Measurements from ENCODE around the gene CNTNAP2. TPM values are rescaled to one million over a fixed set of nuclear protein-coding genes. Genes with fewer than 3 reads are reported as not detected.

CNTNAP2 gene
- total and polyA plus RNA-seq, 3 experiments from 2014 or later, result not detected

GRCh38 chr7:148382596-148382995, 2266.0 kb downstream of the CNTNAP2 start:
- no peak overlapping the region for H3K4me3 Mint-ChIP-seq
- H3K36me3 Mint-ChIP-seq, result no peaks in the 10 kb centered on the region
- H3K27ac Mint-ChIP-seq, result no peak overlapping the region

DNA sequence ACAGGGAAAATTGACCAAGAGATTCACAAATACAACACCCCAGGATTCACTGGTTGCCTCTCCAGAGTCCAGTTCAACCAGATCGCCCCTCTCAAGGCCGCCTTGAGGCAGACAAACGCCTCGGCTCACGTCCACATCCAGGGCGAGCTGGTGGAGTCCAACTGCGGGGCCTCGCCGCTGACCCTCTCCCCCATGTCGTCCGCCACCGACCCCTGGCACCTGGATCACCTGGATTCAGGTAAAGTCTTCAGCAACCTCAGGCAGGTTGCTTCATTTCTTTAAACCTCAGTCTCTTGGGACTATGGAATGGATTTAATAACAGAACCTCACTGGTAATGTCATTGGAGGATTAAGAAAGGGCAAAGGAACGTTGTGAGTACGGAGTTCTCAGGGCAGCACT, 2267.1 kb downstream of the CNTNAP2 start:
- Histone ChIP-seq H3K9me3 (ENCODE audit: low read length) (no peaks in the 10 kb centered on the region), H3K4me3 (ENCODE audit: low read length) (no peak overlapping the region), H3K4me1 (ENCODE audit: insufficient read depth, low read length) (no peaks in the 10 kb centered on the region), H3K27me3 (ENCODE audit: insufficient read depth, low read length, poor library complexity, severe bottlenecking) (no peaks in the 10 kb centered on the region), H3K36me3 (ENCODE audit: insufficient read depth, low read length) (no peaks in the 10 kb centered on the region), H3K27ac (ENCODE audit: low read depth, low read length) (no peak overlapping the region)
- Mint-ChIP-seq H3K27ac (no peak overlapping the region), H3K4me3 (no peak overlapping the region), H3K36me3 (no peaks in the 10 kb centered on the region), H3K9me3 (no peaks in the 10 kb centered on the region), H3K4me1 (no peaks in the 10 kb centered on the region), H3K27me3 (peaks cover 0 to 12% of the 10 kb centered on the region in 2 donors)
- ChIA-PET POLR2A (no interaction called here), CTCF (no interaction called here)
- no peak for DNase-seq

More at GRCh38 chr7:148382596-148382995, 2266.0 kb downstream of the CNTNAP2 start:
- Mint-ChIP-seq H3K9me3 (no peaks in the 10 kb centered on the region), H3K4me1 (no peaks in the 10 kb centered on the region), H3K27me3 (peaks cover 0 to 12% of the 10 kb centered on the region in 2 donors)
- Histone ChIP-seq H3K9me3 (ENCODE audit: low read length) (no peaks in the 10 kb centered on the region), H3K4me1 (ENCODE audit: insufficient read depth, low read length) (no peaks in the 10 kb centered on the region), H3K4me3 (ENCODE audit: low read length) (no peak overlapping the region), H3K36me3 (ENCODE audit: insufficient read depth, low read length) (no peaks in the 10 kb centered on the region), H3K27me3 (ENCODE audit: insufficient read depth, low read length, poor library complexity, severe bottlenecking) (no peaks in the 10 kb centered on the region), H3K27ac (ENCODE audit: low read depth, low read length) (no peak overlapping the region)
- no peak for DNase-seq
- CTCF ChIA-PET, result no interaction called here
- POLR2A ChIA-PET, result no interaction called here

GRCh38 chr7:148385009-148385682, 2268.5 kb downstream of the CNTNAP2 start:
- Histone ChIP-seq H3K4me1 (ENCODE audit: insufficient read depth, low read length) (no peaks in the 10 kb centered on the region), H3K4me3 (ENCODE audit: low read length) (no peak overlapping the region), H3K36me3 (ENCODE audit: insufficient read depth, low read length) (no peaks in the 10 kb centered on the region), H3K27ac (ENCODE audit: low read depth, low read length) (no peak overlapping the region), H3K9me3 (ENCODE audit: low read length) (no peaks in the 10 kb centered on the region), H3K27me3 (ENCODE audit: insufficient read depth, low read length, poor library complexity, severe bottlenecking) (no peaks in the 10 kb centered on the region)
- H3K27me3 Mint-ChIP-seq, result peaks cover 0 to 11% of the 10 kb centered on the region in 2 donors
- no peak overlapping the region for H3K4me3 Mint-ChIP-seq
- no peaks in the 10 kb centered on the region for H3K36me3 Mint-ChIP-seq
- H3K4me1 Mint-ChIP-seq, result no peaks in the 10 kb centered on the region
- H3K9me3 Mint-ChIP-seq, result no peaks in the 10 kb centered on the region
- no peak for DNase-seq
- CTCF ChIA-PET, result no interaction called here
- POLR2A ChIA-PET, result no interaction called here
- H3K27ac Mint-ChIP-seq, result no peak overlapping the region

- Mint-ChIP-seq H3K27me3 (peaks cover 6 to 22% of the 10 kb centered on the region in 2 donors), H3K4me3 (no peak overlapping the region), H3K27ac (no peak overlapping the region), H3K4me1 (no peaks in the 10 kb centered on the region), H3K9me3 (no peaks in the 10 kb centered on the region), H3K36me3 (no peaks in the 10 kb centered on the region)
- no peak for DNase-seq
- no peak overlapping the region for H3K4me3 ChIP-seq (ENCODE audit: low read length)
- H3K27me3 ChIP-seq (ENCODE audit: insufficient read depth, low read length, poor library complexity, severe bottlenecking), result no peaks in the 10 kb centered on the region
- no peaks in the 10 kb centered on the region for H3K4me1 ChIP-seq (ENCODE audit: insufficient read depth, low read length)
- no peak overlapping the region for H3K27ac ChIP-seq (ENCODE audit: low read depth, low read length)
- ChIA-PET CTCF (no interaction called here), POLR2A (no interaction called here)
- no peaks in the 10 kb centered on the region for H3K9me3 ChIP-seq (ENCODE audit: low read length)
- H3K36me3 ChIP-seq (ENCODE audit: insufficient read depth, low read length), result no peaks in the 10 kb centered on the region
Measured at GRCh38 chr7:148390381-148390780, 2273.8 kb downstream of the CNTNAP2 start.

- Histone ChIP-seq H3K27me3 (ENCODE audit: insufficient read depth, low read length, poor library complexity, severe bottlenecking) (no peaks in the 10 kb centered on the region), H3K9me3 (ENCODE audit: low read length) (no peaks in the 10 kb centered on the region), H3K27ac (ENCODE audit: low read depth, low read length) (no peak overlapping the region), H3K4me3 (ENCODE audit: low read length) (no peak overlapping the region), H3K4me1 (ENCODE audit: insufficient read depth, low read length) (no peaks in the 10 kb centered on the region), H3K36me3 (ENCODE audit: insufficient read depth, low read length) (no peaks in the 10 kb centered on the region)
- Mint-ChIP-seq H3K27ac (no peak overlapping the region), H3K9me3 (no peaks in the 10 kb centered on the region), H3K27me3 (peaks cover 13 to 34% of the 10 kb centered on the region in 2 donors), H3K36me3 (no peaks in the 10 kb centered on the region), H3K4me1 (no peaks in the 10 kb centered on the region), H3K4me3 (no peak overlapping the region)
- ChIA-PET CTCF (no interaction called here), POLR2A (no interaction called here)
- no peak for DNase-seq
Measured at GRCh38 chr7:148391591-148391990, 2275.0 kb downstream of the CNTNAP2 start.

GRCh38 chr7:148394582-148394981, 2278.0 kb downstream of the CNTNAP2 start:
- Histone ChIP-seq H3K27me3 (ENCODE audit: insufficient read depth, low read length, poor library complexity, severe bottlenecking) (peaks cover 6% of the 10 kb centered on the region), H3K4me3 (ENCODE audit: low read length) (no peak overlapping the region), H3K9me3 (ENCODE audit: low read length) (no peaks in the 10 kb centered on the region), H3K36me3 (ENCODE audit: insufficient read depth, low read length) (no peaks in the 10 kb centered on the region), H3K4me1 (ENCODE audit: insufficient read depth, low read length) (no peaks in the 10 kb centered on the region), H3K27ac (ENCODE audit: low read depth, low read length) (no peak overlapping the region)
- H3K36me3 Mint-ChIP-seq, result no peaks in the 10 kb centered on the region
- peaks cover 0 to 3% (median 0%) of the 10 kb centered on the region in 3 donors for H3K4me1 Mint-ChIP-seq
- no peak for DNase-seq
- no peak overlapping the region for H3K4me3 Mint-ChIP-seq
- H3K27ac Mint-ChIP-seq, result no peak overlapping the region
- peaks cover 18 to 51% of the 10 kb centered on the region in 2 donors for H3K27me3 Mint-ChIP-seq
- POLR2A ChIA-PET, result no interaction called here
- H3K9me3 Mint-ChIP-seq, result no peaks in the 10 kb centered on the region
- CTCF ChIA-PET, result no interaction called here

DNA sequence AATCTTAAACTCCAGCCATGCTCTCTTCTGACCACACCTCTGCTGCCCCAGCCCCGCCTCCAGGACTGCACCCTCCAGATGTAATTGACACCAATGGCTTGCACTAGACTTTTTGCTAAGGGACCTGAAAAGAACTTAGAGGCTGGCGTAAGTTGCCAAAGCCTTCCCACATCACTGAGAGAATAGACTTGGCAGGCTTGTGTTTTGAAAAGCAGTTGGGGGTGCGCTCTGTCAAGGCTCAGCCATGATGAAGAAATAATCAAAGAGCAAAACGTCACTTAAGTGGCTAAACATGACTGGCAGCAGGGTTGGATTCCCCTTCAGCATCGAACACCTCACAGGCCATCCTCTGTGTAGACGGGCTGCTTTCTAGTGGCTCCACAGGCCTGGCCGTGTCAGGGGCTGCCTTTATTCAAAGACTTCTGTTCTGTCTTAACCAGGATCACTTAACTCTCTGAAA, 2278.8 kb downstream of the CNTNAP2 start:
- Mint-ChIP-seq H3K27me3 (peaks cover 22 to 55% of the 10 kb centered on the region in 2 donors), H3K4me3 (no peak overlapping the region), H3K9me3 (no peaks in the 10 kb centered on the region), H3K27ac (no peak overlapping the region), H3K36me3 (no peaks in the 10 kb centered on the region), H3K4me1 (peaks cover 0 to 5% (median 0%) of the 10 kb centered on the region in 3 donors)
- Histone ChIP-seq H3K27me3 (ENCODE audit: insufficient read depth, low read length, poor library complexity, severe bottlenecking) (peaks cover 6% of the 10 kb centered on the region), H3K27ac (ENCODE audit: low read depth, low read length) (no peak overlapping the region), H3K9me3 (ENCODE audit: low read length) (no peaks in the 10 kb centered on the region), H3K36me3 (ENCODE audit: insufficient read depth, low read length) (no peaks in the 10 kb centered on the region), H3K4me1 (ENCODE audit: insufficient read depth, low read length) (no peaks in the 10 kb centered on the region), H3K4me3 (ENCODE audit: low read length) (no peak overlapping the region)
- CTCF ChIA-PET, result no interaction called here
- POLR2A ChIA-PET, result no interaction called here
- DNase-seq, result no peak

- no peak overlapping the region for H3K27ac Mint-ChIP-seq
- no peak overlapping the region for H3K27ac ChIP-seq (ENCODE audit: low read depth, low read length)
- H3K4me1 Mint-ChIP-seq, result peaks cover 0 to 6% (median 0%) of the 10 kb centered on the region in 3 donors
- H3K27me3 ChIP-seq (ENCODE audit: insufficient read depth, low read length, poor library complexity, severe bottlenecking), result peaks cover 6% of the 10 kb centered on the region
- DNase-seq, result no peak
- H3K36me3 Mint-ChIP-seq, result no peaks in the 10 kb centered on the region
- POLR2A ChIA-PET, result no interaction called here
- CTCF ChIA-PET, result no interaction called here
- H3K36me3 ChIP-seq (ENCODE audit: insufficient read depth, low read length), result no peaks in the 10 kb centered on the region
- no peaks in the 10 kb centered on the region for H3K4me1 ChIP-seq (ENCODE audit: insufficient read depth, low read length)
- no peak overlapping the region for H3K4me3 Mint-ChIP-seq
- no peaks in the 10 kb centered on the region for H3K9me3 Mint-ChIP-seq
- no peak overlapping the region for H3K4me3 ChIP-seq (ENCODE audit: low read length)
- H3K9me3 ChIP-seq (ENCODE audit: low read length), result no peaks in the 10 kb centered on the region
- peaks cover 21 to 54% of the 10 kb centered on the region in 2 donors for H3K27me3 Mint-ChIP-seq
Measured at GRCh38 chr7:148395990-148396716, 2279.6 kb downstream of the CNTNAP2 start.

Data from CD8-positive, alpha-beta memory T cell (primary cell).